RWPE2 (cell line): ENCODE results near the gene PPP1R15B.

ENCODE experiments used
- ATAC-seq: fragments of 200-7000 bp; cut with Tn5 transposase; 3 replicates; pipeline ENCODE4 v1.9.1; 2021; ENCODE audit warnings: low read depth
- DNase-seq: peaks from one replicate; pipeline ENCODE4 v3.0.0-alpha.2; 2020; ENCODE audit warnings: low spot score
- H3K27ac ChIP-seq: fragments of 450-650 bp; 2 replicates; pipeline ENCODE4 v1.5.1; 2017; ENCODE audit warnings: mild to moderate bottlenecking; ENCODE audit not compliant: poor library complexity, severe bottlenecking
- H3K27me3 ChIP-seq: fragments of 250-450 bp; sonication (Bioruptor Pico); 2 replicates; pipeline ENCODE4 v1.5.1; 2021; ENCODE audit warnings: mild to moderate bottlenecking, moderate library complexity; ENCODE audit not compliant: insufficient read depth, poor library complexity, severe bottlenecking
- H3K36me3 ChIP-seq: fragments of 250-450 bp; sonication (Bioruptor Pico); 2 replicates; pipeline ENCODE4 v1.5.1; 2020; ENCODE audit warnings: low read depth, mild to moderate bottlenecking, moderate library complexity
- H3K4me1 ChIP-seq: fragments of 250-450 bp; sonication (Bioruptor Pico); 2 replicates; pipeline ENCODE4 v1.5.1; 2021; ENCODE audit warnings: mild to moderate bottlenecking, moderate library complexity; ENCODE audit not compliant: insufficient read depth, poor library complexity, severe bottlenecking
- H3K4me3 ChIP-seq: fragments of 250-450 bp; sonication (Bioruptor Pico); 2 replicates; pipeline ENCODE4 v1.5.1; 2021; ENCODE audit warnings: mild to moderate bottlenecking, moderate library complexity; ENCODE audit not compliant: severe bottlenecking
- H3K9me3 ChIP-seq: fragments of 250-450 bp; sonication (Bioruptor Pico); 2 replicates; pipeline ENCODE4 v1.5.1; 2021; ENCODE audit warnings: mild to moderate bottlenecking, moderate library complexity; ENCODE audit not compliant: severe bottlenecking
- TF ChIP-seq, protein P1 (sequence below): fragments of 450-650 bp; IDR thresholded peaks from one replicate; pipeline ENCODE4 v1.5.1; 2017; ENCODE audit warnings: mild to moderate bottlenecking, moderate library complexity; ENCODE audit not compliant: poor library complexity, severe bottlenecking

The PPP1R15B gene

GRCh38 chr1:204383163-204383904 is 28.3 kb downstream of the PPP1R15B start:
- ATAC-seq: no peak
- Histone ChIP-seq H3K27ac (no peak overlapping the region), H3K27me3 (no peaks in the 10 kb centered on the region), H3K4me3 (no peak overlapping the region), H3K4me1 (no peaks in the 10 kb centered on the region), H3K9me3 (no peaks in the 10 kb centered on the region), H3K36me3 (no peaks in the 10 kb centered on the region)
- TF ChIP-seq, protein P1, sequence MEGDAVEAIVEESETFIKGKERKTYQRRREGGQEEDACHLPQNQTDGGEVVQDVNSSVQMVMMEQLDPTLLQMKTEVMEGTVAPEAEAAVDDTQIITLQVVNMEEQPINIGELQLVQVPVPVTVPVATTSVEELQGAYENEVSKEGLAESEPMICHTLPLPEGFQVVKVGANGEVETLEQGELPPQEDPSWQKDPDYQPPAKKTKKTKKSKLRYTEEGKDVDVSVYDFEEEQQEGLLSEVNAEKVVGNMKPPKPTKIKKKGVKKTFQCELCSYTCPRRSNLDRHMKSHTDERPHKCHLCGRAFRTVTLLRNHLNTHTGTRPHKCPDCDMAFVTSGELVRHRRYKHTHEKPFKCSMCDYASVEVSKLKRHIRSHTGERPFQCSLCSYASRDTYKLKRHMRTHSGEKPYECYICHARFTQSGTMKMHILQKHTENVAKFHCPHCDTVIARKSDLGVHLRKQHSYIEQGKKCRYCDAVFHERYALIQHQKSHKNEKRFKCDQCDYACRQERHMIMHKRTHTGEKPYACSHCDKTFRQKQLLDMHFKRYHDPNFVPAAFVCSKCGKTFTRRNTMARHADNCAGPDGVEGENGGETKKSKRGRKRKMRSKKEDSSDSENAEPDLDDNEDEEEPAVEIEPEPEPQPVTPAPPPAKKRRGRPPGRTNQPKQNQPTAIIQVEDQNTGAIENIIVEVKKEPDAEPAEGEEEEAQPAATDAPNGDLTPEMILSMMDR: no peak
- DNase-seq: no peak

- Histone ChIP-seq H3K27me3 (no peaks in the 10 kb centered on the region), H3K27ac (no peak overlapping the region), H3K4me3 (no peak overlapping the region), H3K4me1 (no peaks in the 10 kb centered on the region), H3K9me3 (no peaks in the 10 kb centered on the region), H3K36me3 (no peaks in the 10 kb centered on the region)
- DNase-seq (no peak), ATAC-seq (no peak)
- TF ChIP-seq, protein P1: no peak
Observed at GRCh38 chr1:204382714-204383083, 28.9 kb downstream of the PPP1R15B start.

DNA sequence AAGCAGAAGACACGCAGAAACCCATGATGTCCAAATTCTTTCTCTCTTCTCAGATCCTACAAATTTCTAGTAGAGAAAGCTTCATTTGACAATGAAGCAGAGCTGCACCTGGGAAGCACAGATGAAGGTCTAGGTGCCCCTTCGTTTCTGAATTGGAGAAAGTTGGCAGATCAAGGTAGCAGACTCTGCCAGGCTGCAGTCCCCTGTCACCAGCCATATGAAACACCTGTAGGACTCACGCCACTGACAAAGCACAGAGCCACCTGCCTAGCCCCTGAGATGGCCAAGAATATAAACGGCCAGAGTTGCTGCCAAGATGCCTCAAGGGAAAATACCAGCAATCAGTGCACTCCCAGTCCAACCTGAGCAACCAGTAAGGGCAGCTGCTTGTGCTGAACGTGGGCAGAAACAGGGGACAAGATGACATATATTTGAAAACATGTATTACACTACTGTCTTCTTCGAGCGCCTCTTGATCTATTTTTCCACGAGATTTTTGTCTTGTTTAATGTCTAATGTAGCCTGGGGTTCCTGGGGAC is 31.3 kb downstream of the PPP1R15B start:
- DNase-seq (no peak), ATAC-seq (no peak)
- Histone ChIP-seq H3K27ac (no peak overlapping the region), H3K4me1 (no peaks in the 10 kb centered on the region), H3K27me3 (no peaks in the 10 kb centered on the region), H3K4me3 (no peak overlapping the region), H3K9me3 (no peaks in the 10 kb centered on the region), H3K36me3 (no peaks in the 10 kb centered on the region)
- TF ChIP-seq, protein P1: no peak

DNA sequence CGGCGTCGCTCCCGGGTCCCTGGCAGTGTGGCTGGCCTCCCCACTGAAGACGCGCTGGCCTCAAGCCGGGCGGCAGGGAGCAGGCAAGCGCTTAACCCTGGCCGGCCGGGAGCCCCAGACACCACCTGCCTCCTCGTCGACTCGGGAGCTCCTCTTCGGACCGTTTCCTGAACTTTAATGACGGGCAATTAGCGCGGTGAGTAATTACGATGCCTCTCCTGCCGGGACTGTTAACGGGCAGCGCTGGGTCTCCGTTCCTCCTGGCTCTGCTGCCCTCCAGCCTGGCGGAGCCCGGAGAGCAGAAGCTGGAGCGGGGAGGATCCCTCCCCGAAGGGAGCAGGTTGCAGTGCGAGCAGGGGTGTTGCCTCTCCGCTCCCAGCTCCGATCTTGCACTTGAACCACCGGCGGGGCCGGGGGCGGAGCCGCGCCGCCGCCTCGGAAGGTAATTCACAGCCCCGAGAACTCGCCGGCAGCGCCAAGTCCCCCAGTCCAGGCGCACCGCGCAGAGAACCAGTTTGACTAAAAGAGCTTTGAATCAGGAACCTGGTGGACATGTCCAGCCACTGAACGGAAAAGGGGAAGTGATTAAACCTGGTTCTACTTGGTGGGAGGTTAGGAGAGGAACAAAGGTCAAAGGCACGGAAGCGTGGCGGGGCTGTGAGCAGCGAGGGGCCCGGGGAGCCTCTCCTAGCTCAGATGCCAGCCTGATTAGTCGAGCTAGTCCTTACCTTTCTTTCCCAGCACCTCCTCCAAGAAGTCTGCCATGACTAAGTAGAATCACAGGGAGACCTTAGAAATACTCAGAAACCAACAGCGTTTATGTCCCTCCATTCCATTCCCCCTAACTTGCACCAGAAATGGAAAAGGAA is 33.6 kb downstream of the PPP1R15B start:
- no peaks in the 10 kb centered on the region for H3K9me3 ChIP-seq
- H3K27me3 ChIP-seq: no peaks in the 10 kb centered on the region
- H3K4me3 ChIP-seq: peak overlapping the region; percentile 22
- no peak for DNase-seq
- no peaks in the 10 kb centered on the region for H3K4me1 ChIP-seq
- H3K36me3 ChIP-seq: no peaks in the 10 kb centered on the region
- peak; percentile 73 for ATAC-seq
- no peak overlapping the region for H3K27ac ChIP-seq
- TF ChIP-seq, protein P1: no peak
